Parathyroid adenoma (tissue), 2 donors: ENCODE data around the gene BCR.

Experiments
- H2AFZ ChIP-seq: fragments of 300-600 bp; sonication (generic); one replicate; pipeline ENCODE4 v1.7.0; 2017; ENCODE audit warnings: antibody characterized with exemption, mild to moderate bottlenecking
- H3K27ac ChIP-seq: fragments of 300-600 bp; sonication (generic); one replicate; pipeline ENCODE4 v1.7.0; 2017
- H3K27me3 ChIP-seq: fragments of 300-600 bp; sonication (generic); one replicate; pipeline ENCODE4 v1.7.0; 2017; ENCODE audit warnings: low read length; ENCODE audit not compliant: control insufficient read depth, insufficient read depth
- H3K36me3 ChIP-seq: fragments of 300-600 bp; sonication (generic); one replicate; pipeline ENCODE4 v1.7.0; 2017; ENCODE audit warnings: low read length; ENCODE audit not compliant: control insufficient read depth, insufficient read depth
- H3K4me1 ChIP-seq: fragments of 300-600 bp; sonication (generic); one replicate; pipeline ENCODE4 v1.7.0; 2017; ENCODE audit warnings: control low read depth
- H3K4me2 ChIP-seq: fragments of 300-600 bp; sonication (generic); one replicate; pipeline ENCODE4 v1.7.0; 2017; ENCODE audit warnings: low read length
- H3K4me3 ChIP-seq: fragments of 300-600 bp; sonication (generic); one replicate; pipeline ENCODE4 v1.7.0; 2017; ENCODE audit warnings: low read depth, low read length
- H3K79me2 ChIP-seq: fragments of 300-600 bp; sonication (generic); one replicate; pipeline ENCODE4 v1.7.0; 2017; ENCODE audit warnings: control low read depth
- H3K9ac ChIP-seq: fragments of 300-600 bp; sonication (generic); one replicate; pipeline ENCODE4 v1.7.0; 2017; ENCODE audit warnings: mild to moderate bottlenecking
- H3K9me3 ChIP-seq: fragments of 300-600 bp; sonication (generic); one replicate; pipeline ENCODE4 v1.7.0; 2017; ENCODE audit warnings: low read length; ENCODE audit not compliant: control insufficient read depth
- TF ChIP-seq, protein P1 (sequence below): fragments of 300-600 bp; sonication (generic); IDR thresholded peaks from one replicate; pipeline ENCODE4 v1.7.0; 2017; ENCODE audit warnings: antibody characterized with exemption, mild to moderate bottlenecking
- donor health status: primary hyperparathyroidism.

BCR gene

GRCh38 chr22:23137468-23137867 is 42.8 kb upstream of the BCR start:
- Histone ChIP-seq H3K79me2 (no peaks in the 10 kb centered on the region), H3K27me3 (no peaks in the 10 kb centered on the region), H2AFZ (no peak overlapping the region), H3K27ac (no peak overlapping the region), H3K9me3 (no peaks in the 10 kb centered on the region), H3K9ac (no peak overlapping the region), H3K4me1 (no peaks in the 10 kb centered on the region), H3K36me3 (no peaks in the 10 kb centered on the region), H3K4me3 (no peak overlapping the region), H3K4me2 (no peak overlapping the region)
- TF ChIP-seq, protein P1, sequence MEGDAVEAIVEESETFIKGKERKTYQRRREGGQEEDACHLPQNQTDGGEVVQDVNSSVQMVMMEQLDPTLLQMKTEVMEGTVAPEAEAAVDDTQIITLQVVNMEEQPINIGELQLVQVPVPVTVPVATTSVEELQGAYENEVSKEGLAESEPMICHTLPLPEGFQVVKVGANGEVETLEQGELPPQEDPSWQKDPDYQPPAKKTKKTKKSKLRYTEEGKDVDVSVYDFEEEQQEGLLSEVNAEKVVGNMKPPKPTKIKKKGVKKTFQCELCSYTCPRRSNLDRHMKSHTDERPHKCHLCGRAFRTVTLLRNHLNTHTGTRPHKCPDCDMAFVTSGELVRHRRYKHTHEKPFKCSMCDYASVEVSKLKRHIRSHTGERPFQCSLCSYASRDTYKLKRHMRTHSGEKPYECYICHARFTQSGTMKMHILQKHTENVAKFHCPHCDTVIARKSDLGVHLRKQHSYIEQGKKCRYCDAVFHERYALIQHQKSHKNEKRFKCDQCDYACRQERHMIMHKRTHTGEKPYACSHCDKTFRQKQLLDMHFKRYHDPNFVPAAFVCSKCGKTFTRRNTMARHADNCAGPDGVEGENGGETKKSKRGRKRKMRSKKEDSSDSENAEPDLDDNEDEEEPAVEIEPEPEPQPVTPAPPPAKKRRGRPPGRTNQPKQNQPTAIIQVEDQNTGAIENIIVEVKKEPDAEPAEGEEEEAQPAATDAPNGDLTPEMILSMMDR = no peak

- Histone ChIP-seq H3K4me3 (no peak overlapping the region), H3K4me2 (no peak overlapping the region), H3K9me3 (no peaks in the 10 kb centered on the region), H3K27ac (no peak overlapping the region), H2AFZ (no peak overlapping the region), H3K9ac (no peak overlapping the region), H3K4me1 (no peaks in the 10 kb centered on the region), H3K36me3 (no peaks in the 10 kb centered on the region), H3K27me3 (no peaks in the 10 kb centered on the region), H3K79me2 (no peaks in the 10 kb centered on the region)
- TF ChIP-seq, protein P1 = no peak
Measured at GRCh38 chr22:23137905-23138561, 42.3 kb upstream of the BCR start.

DNA sequence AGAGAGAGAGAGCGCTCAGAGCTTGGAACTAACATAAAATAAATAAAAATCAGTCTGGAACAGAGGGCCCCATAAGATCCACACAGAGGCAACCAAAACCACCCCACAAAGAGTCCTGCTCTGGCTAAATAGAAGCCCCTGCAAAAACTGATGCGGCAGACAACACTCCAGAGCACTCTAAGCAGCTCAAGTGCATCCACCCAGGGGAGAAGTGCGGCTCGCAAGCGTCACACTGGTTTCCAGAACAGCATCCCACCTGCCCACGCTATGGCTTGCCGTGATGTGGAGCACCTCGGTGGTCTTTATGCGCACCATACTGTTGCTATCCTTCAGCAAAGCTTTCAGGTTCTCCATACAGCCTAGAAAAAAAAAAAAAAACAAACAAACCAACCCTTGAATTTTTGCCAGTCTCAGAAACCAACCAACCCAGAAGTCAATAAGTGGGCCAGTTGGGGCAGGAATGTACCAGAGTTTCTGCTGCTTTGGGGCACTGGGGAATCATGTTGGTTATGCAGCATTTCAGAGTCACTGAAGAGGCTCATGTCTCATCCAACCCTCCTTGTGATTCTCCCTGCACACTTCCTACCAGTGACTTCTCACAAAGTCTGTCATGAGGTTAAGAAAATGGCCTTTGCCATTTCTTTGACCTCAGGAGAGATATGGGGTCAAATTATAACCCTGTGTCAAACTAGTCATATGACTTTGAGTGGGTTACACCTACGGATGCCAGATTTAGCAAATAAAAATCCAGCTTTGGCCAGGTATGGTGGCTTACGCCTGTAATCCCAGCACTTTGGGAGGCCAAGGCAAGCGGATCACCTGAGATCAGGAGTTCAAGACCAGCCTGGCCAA is 41.5 kb upstream of the BCR start:
- Histone ChIP-seq H3K9ac (no peak overlapping the region), H2AFZ (no peak overlapping the region), H3K4me2 (no peak overlapping the region), H3K4me3 (no peak overlapping the region), H3K9me3 (no peaks in the 10 kb centered on the region), H3K79me2 (no peaks in the 10 kb centered on the region), H3K36me3 (no peaks in the 10 kb centered on the region), H3K27ac (no peak overlapping the region), H3K4me1 (no peaks in the 10 kb centered on the region), H3K27me3 (no peaks in the 10 kb centered on the region)
- TF ChIP-seq, protein P1 = no peak

DNA sequence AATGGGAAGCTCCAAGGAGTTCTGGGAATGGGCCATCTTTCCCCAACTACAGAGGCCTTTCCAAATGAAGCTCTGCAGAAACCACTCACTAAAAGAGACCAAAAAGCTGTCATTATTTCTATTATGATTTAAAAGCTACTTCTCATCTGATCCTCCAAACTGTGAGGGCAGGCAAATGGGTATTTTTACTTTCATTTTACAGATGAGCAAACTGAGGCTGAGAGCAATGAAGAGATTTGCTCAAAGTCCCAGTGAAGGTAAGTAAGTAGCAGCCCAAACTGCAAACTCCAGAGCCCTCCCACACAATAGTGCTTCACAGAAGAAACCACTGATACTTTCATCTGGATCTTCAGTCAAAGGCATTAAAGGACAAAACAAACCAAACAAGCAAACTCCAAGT is 39.9 kb upstream of the BCR start:
- Histone ChIP-seq H3K4me1 (no peaks in the 10 kb centered on the region), H3K27me3 (no peaks in the 10 kb centered on the region), H2AFZ (no peak overlapping the region), H3K4me3 (no peak overlapping the region), H3K9me3 (no peaks in the 10 kb centered on the region), H3K79me2 (no peaks in the 10 kb centered on the region), H3K4me2 (no peak overlapping the region), H3K9ac (no peak overlapping the region), H3K36me3 (no peaks in the 10 kb centered on the region), H3K27ac (no peak overlapping the region)
- TF ChIP-seq, protein P1 = no peak
